BJ (cell line): ENCODE measurements around the gene TTC36. TPM values are rescaled to one million over a fixed set of nuclear protein-coding genes. Genes with fewer than 3 reads are reported as not detected.

ENCODE experiments used
- CTCF ChIA-PET: fragments of 350-600 bp; formaldehyde crosslinking; extraction: SDS; loops from one replicate; lab custom pipeline; 2021; ENCODE audit warnings: antibody characterized with exemption, inconsistent platforms; lab: Yijun Ruan, JAX
- POLR2A ChIA-PET: fragments of 300-600 bp; sonication (Branson Sonifier 250); formaldehyde crosslinking; extraction: SDS; loops from one replicate; lab custom pipeline; 2021; ENCODE audit warnings: antibody characterized with exemption; lab: Charles Lee
- DNase-seq: peaks from one replicate; pipeline ENCODE4 v3.0.0-alpha.2; 2011; ENCODE audit warnings: low read depth
- H3K27me3 ChIP-seq: 2 replicates; pipeline ENCODE4 v1.6.0; 2011; ENCODE audit warnings: low read length; ENCODE audit not compliant: control insufficient read depth, insufficient read depth
- H3K36me3 ChIP-seq: 2 replicates; pipeline ENCODE4 v1.5.1; 2011; ENCODE audit warnings: low read length; ENCODE audit not compliant: control insufficient read depth, insufficient read depth
- H3K4me3 ChIP-seq: 2 replicates; pipeline ENCODE4 v1.5.1; 2011; ENCODE audit warnings: low read depth, mild to moderate bottlenecking, control low read depth, low read length
- polyA plus RNA-seq: library from polyadenylated mRNA; depleted of rRNA; stranded (reverse); fragments of >200 nt; gene quantifications from 2 replicates; pipeline ENCODE4 v1.2.3, GENCODE V29; 2011
- TF ChIP-seq, protein P1 (sequence below): IDR thresholded peaks from 2 replicates; pipeline ENCODE4 v1.5.1; 2011; ENCODE audit warnings: low read depth, mild to moderate bottlenecking, control low read depth, inconsistent platforms, low read length, moderate library complexity; ENCODE audit not compliant: insufficient read depth

Gene TTC36
- polyA plus RNA-seq, 1 experiment: not detected

DNA sequence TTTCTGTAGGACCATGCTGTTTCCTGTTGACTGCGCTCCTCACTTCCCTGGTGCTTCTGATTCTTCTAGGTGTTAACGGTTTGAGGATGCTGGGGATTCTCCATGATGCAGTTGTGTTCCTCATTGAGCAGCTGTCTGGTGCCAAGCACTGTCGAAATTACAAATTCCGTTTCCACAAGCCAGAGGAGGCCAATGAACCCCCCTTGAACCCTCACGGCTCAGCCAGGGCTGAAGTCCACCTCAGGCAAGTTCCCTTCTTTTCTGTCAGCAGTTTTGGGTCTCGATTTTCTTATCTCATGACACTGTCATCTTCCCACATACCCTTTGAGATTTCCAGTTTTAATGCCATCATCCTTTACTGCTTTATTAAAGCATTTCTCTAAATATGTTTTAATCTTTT lies 7.7 kb upstream of the TTC36 start:
- POLR2A ChIA-PET: no interaction called here
- CTCF ChIA-PET: no interaction called here

DNA sequence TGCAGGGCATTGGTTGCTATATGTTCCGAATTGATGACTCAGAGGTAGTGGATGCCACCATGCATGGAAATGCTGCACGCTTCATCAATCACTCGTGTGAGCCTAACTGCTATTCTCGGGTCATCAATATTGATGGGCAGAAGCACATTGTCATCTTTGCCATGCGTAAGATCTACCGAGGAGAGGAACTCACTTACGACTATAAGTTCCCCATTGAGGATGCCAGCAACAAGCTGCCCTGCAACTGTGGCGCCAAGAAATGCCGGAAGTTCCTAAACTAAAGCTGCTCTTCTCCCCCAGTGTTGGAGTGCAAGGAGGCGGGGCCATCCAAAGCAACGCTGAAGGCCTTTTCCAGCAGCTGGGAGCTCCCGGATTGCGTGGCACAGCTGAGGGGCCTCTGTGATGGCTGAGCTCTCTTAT lies 5.4 kb upstream of the TTC36 start:
- TF ChIP-seq, protein P1, sequence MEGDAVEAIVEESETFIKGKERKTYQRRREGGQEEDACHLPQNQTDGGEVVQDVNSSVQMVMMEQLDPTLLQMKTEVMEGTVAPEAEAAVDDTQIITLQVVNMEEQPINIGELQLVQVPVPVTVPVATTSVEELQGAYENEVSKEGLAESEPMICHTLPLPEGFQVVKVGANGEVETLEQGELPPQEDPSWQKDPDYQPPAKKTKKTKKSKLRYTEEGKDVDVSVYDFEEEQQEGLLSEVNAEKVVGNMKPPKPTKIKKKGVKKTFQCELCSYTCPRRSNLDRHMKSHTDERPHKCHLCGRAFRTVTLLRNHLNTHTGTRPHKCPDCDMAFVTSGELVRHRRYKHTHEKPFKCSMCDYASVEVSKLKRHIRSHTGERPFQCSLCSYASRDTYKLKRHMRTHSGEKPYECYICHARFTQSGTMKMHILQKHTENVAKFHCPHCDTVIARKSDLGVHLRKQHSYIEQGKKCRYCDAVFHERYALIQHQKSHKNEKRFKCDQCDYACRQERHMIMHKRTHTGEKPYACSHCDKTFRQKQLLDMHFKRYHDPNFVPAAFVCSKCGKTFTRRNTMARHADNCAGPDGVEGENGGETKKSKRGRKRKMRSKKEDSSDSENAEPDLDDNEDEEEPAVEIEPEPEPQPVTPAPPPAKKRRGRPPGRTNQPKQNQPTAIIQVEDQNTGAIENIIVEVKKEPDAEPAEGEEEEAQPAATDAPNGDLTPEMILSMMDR: no peak
- no peak overlapping the region for H3K4me3 ChIP-seq
- no peak for DNase-seq
- no peaks in the 10 kb centered on the region for H3K27me3 ChIP-seq
- ChIA-PET POLR2A (no interaction called here), CTCF (interaction anchor here (0.6 to 1.0 kb wide), 2 partner anchors 12 to 48 kb away, joined by 3 read pairs; no protein-coding TSS in a partner anchor)
- peaks cover 22% of the 10 kb centered on the region for H3K36me3 ChIP-seq

More for the DNA sequence above, 7.7 kb upstream of the TTC36 start:
- H3K36me3 ChIP-seq: peaks cover 21% of the 10 kb centered on the region
- no peaks in the 10 kb centered on the region for H3K27me3 ChIP-seq
- no peak overlapping the region for H3K4me3 ChIP-seq
- no peak for DNase-seq
- TF ChIP-seq, protein P1: no peak

DNA sequence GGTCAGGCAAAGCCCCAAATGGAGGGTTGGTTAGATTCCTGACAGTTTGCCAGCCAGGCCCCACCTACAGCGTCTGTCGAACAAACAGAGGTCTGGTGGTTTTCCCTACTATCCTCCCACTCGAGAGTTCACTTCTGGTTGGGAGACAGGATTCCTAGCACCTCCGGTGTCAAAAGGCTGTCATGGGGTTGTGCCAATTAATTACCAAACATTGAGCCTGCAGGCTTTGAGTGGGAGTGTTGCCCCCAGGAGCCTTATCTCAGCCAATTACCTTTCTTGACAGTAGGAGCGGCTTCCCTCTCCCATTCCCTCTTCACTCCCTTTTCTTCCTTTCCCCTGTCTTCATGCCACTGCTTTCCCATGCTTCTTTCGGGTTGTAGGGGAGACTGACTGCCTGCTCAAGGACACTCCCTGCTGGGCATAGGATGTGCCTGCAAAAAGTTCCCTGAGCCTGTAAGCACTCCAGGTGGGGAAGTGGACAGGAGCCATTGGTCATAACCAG lies 4.7 kb upstream of the TTC36 start:
- H3K36me3 ChIP-seq: peaks cover 22% of the 10 kb centered on the region

DNA sequence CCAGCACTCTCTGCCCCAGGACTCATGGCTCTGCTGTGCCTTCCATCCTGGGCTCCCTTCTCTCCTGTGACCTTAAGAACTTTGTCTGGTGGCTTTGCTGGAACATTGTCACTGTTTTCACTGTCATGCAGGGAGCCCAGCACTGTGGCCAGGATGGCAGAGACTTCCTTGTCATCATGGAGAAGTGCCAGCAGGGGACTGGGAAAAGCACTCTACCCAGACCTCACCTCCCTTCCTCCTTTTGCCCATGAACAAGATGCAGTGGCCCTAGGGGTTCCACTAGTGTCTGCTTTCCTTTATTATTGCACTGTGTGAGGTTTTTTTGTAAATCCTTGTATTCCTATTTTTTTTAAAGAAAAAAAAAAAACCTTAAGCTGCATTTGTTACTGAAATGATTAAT lies 2.9 kb upstream of the TTC36 start:
- H3K36me3 ChIP-seq: peaks cover 22% of the 10 kb centered on the region
- TF ChIP-seq, protein P1: no peak
- no peaks in the 10 kb centered on the region for H3K27me3 ChIP-seq
- POLR2A ChIA-PET: no interaction called here
- CTCF ChIA-PET: interaction anchor here (0.8 kb wide), 1 partner anchor 19 kb away, joined by 3 read pairs; no protein-coding TSS in a partner anchor
- H3K4me3 ChIP-seq: no peak overlapping the region
- DNase-seq: no peak

More for the DNA sequence above, 4.7 kb upstream of the TTC36 start:
- POLR2A ChIA-PET: no interaction called here
- no peak overlapping the region for H3K4me3 ChIP-seq
- TF ChIP-seq, protein P1: peak; percentile 60
- no peaks in the 10 kb centered on the region for H3K27me3 ChIP-seq
- CTCF ChIA-PET: interaction anchor here (0.6 to 1.0 kb wide), 4 partner anchors 47 to 137 kb away, joined by 3 to 4 read pairs (median 3); no protein-coding TSS in a partner anchor
- DNase-seq: no peak

DNA sequence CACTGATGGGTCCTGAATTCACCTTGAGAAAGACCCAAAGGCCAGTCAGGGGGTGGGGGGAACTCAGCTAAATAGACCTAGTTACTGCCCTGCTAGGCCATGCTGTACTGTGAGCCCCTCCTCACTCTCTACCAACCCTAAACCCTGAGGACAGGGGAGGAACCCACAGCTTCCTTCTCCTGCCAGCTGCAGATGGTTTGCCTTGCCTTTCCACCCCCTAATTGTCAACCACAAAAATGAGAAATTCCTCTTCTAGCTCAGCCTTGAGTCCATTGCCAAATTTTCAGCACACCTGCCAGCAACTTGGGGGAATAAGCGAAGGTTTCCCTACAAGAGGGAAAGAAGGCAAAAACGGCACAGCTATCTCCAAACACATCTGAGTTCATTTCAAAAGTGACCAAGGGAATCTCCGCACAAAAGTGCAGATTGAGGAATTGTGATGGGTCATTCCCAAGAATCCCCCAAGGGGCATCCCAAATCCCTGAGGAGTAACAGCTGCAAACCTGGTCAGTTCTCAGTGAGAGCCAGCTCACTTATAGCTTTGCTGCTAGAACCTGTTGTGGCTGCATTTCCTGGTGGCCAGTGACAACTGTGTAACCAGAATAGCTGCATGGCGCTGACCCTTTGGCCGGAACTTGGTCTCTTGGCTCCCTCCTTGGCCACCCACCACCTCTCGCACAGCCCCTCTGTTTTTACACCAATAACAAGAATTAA lies 2.4 kb upstream of the TTC36 start:
- TF ChIP-seq, protein P1: no peak
- POLR2A ChIA-PET: interaction anchor here (0.6 kb wide), 1 partner anchor 96 kb away, joined by 4 read pairs; no protein-coding TSS in a partner anchor
- H3K4me3 ChIP-seq: no peak overlapping the region
- no peaks in the 10 kb centered on the region for H3K27me3 ChIP-seq
- no peak for DNase-seq
- peaks cover 16% of the 10 kb centered on the region for H3K36me3 ChIP-seq
- CTCF ChIA-PET: no interaction called here
